ES-I3 (cell line): ENCODE measurements around the gene SLIT1.
"Not testable (repeated sequence)": the region's sequence is repeated elsewhere in the genome, so short reads cannot be mapped to it uniquely, and the experiment has no call there.

Experiments
- H3K36me3 ChIP-seq: 2 replicates; pipeline ENCODE4 v1.6.1; 2013; ENCODE audit warnings: mild to moderate bottlenecking, low read length, control low read depth, moderate library complexity; ENCODE audit not compliant: insufficient read depth
- H3K4me1 ChIP-seq: 2 replicates; pipeline ENCODE4 v1.6.1; 2013; ENCODE audit warnings: mild to moderate bottlenecking, control low read depth, low read length; ENCODE audit not compliant: insufficient read depth
- H3K9ac ChIP-seq: 2 replicates; pipeline ENCODE4 v1.6.1; 2013; ENCODE audit warnings: low read depth, mild to moderate bottlenecking, low read length, moderate library complexity
- H3K9me3 ChIP-seq: 2 replicates; pipeline ENCODE4 v1.6.1; 2013; ENCODE audit warnings: mild to moderate bottlenecking, low read length, moderate library complexity; ENCODE audit not compliant: control insufficient read depth, insufficient read depth

The SLIT1 gene

GRCh38 chr10:97038688-97039087 is 147.1 kb downstream of the SLIT1 start:
- Histone ChIP-seq H3K9me3 (no peaks in the 10 kb centered on the region), H3K9ac (no peak overlapping the region), H3K36me3 (no peaks in the 10 kb centered on the region), H3K4me1 (peaks cover 12% of the 10 kb centered on the region; the same call in 1 of the 2 replicates)

DNA sequence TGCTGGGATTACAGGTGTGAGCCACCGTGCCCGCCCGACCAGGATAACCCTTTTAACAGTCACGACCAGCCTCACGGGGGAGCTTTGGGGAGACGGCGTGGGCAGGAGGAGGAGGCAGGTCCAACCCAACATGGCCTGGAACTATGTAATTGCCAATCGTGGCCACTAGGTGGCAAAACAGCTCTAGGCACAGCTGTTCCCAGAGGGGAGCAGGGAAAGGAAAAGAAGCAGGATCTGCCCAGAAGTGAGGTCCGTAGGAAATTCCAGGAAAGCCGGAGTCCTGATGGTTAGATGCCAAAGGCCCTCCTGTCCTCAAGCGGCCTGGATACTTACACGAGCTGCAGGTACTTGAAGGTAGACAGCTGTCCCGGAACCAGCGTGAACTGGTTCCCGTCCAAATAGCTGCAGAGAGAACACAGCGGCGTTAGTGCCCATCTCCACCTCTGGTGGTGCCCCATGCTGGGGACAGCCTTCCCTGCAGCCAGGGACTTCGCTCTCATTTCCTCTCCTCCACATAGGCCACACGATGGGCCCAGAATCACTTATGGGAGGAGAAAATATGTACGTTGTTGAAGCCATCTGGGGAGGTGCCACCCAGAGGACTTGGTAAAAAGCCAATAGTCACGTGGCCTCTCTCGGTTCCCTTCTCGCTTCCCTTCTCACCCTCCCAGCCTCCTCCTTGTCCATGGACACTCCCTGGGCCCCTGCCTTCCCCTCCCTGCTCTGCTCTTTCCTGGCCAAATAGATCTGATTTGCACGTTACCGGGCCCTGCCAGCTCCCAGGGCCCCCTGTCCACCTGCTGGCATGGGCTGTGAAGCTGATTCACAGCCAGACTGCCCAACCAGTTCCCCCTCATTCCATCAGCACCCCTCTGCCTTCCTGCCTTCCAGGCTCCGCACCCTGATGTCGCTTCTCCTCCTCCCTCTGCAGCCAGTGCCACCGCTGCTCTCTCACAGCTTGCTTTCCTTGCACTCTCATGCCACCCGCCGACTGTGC is 148.1 kb downstream of the SLIT1 start:
- Histone ChIP-seq H3K9ac (peak overlapping the region; percentile 4; the same call in 1 of the 2 replicates), H3K9me3 (no peaks in the 10 kb centered on the region), H3K36me3 (no peaks in the 10 kb centered on the region)

DNA sequence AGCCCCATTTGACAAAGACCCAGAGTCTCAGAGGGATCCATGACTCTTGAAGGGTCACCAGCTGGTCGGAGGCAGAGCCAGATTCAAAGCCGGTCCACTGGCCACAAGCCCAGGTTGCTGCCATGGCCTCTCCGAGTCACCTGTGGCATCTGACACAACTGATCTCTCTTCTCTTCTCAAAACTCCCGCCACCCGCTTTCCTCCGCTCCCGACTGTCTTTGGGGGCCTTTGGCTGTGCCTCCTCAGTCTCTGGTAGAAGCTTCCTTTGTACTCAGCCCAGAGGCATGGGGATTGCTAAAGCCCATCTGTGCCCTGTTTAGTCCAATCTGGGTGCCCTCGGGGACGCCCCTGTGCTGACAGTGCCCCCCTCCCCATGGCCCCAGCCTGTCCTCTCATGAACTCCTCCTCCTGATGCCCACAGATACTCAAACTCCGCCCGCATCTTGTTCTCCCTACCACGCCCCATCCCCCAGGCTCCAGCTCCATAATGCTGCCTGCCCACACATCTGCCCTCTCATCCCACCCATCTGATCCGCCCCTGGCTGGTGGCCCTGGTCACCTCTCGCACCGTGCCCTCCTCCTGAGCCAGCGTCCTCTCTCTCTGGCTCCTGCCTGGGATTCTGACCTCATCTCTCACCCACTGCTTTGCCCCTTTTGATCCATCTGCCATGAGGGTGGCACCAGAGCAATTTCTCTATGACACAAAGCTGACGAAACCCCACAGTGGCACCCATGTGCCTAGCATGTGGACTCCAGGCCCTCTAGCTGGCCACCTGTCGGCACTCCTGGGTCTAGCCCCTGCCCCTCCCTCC is 150.6 kb downstream of the SLIT1 start:
- Histone ChIP-seq H3K9ac (no peak overlapping the region), H3K36me3 (no peaks in the 10 kb centered on the region), H3K4me1 (peaks cover 16% of the 10 kb centered on the region; the same call in 1 of the 2 replicates), H3K9me3 (no peaks in the 10 kb centered on the region)

More for the DNA sequence above, 148.1 kb downstream of the SLIT1 start:
- H3K4me1 ChIP-seq: peaks cover 12% of the 10 kb centered on the region; the same call in 1 of the 2 replicates

DNA sequence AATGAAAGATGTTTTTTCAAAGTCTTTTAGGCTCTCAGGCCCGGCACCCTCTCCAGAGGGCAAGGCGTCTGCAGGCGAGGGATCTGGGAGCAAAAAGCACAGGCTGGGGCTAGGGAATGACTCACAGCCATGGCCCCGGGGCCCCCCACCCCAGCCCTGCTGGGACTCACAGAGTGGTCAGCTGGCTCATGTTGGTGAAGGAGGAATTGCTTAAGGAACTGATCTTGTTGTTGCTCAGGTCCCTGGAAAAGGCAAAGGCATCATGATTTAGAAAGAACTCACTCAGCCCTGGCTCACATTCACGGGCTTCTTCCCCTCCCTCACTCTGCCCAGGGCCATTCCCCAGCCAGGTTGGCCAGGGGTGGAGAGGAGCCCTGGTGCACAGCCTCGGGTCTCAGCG is 151.5 kb downstream of the SLIT1 start:
- Histone ChIP-seq H3K36me3 (no peaks in the 10 kb centered on the region), H3K4me1 (peaks cover 16% of the 10 kb centered on the region; the same call in 1 of the 2 replicates), H3K9ac (no peak overlapping the region), H3K9me3 (no peaks in the 10 kb centered on the region)

GRCh38 chr10:97033841-97034240 is 151.9 kb downstream of the SLIT1 start:
- peaks cover 16% of the 10 kb centered on the region; the same call in 1 of the 2 replicates for H3K4me1 ChIP-seq
- H3K36me3 ChIP-seq, H3K9me3 ChIP-seq, H3K9ac ChIP-seq: not testable (repeated sequence)

GRCh38 chr10:97032624-97033023 is 153.1 kb downstream of the SLIT1 start:
- H3K9me3 ChIP-seq: no peaks in the 10 kb centered on the region
- H3K9ac ChIP-seq: no peak overlapping the region
- peaks cover 12% of the 10 kb centered on the region; the same call in 1 of the 2 replicates for H3K4me1 ChIP-seq
- no peaks in the 10 kb centered on the region for H3K36me3 ChIP-seq

DNA sequence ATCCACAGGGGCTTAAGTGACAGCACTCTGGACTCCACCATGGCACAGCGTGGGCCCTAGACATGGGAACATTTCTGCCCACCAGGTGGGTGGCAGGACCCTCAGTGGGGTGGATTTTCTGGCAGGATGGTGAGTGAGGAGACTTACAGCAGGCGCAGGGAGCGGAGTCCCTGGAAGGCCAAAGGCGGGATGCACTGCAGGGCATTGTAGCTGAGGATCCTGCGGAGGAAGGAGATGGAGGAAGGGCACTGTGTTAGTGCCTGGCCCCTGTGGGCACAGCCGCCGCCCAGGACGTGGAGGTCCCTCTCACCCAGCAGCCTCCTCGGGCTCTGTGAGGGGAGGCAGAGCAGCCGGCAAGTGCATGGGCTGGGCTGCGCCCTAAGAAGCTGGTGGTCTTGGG is 154.3 kb downstream of the SLIT1 start:
- Histone ChIP-seq H3K4me1 (peaks cover 12% of the 10 kb centered on the region; the same call in 1 of the 2 replicates), H3K9ac (no peak overlapping the region), H3K9me3 (no peaks in the 10 kb centered on the region), H3K36me3 (no peaks in the 10 kb centered on the region)

DNA sequence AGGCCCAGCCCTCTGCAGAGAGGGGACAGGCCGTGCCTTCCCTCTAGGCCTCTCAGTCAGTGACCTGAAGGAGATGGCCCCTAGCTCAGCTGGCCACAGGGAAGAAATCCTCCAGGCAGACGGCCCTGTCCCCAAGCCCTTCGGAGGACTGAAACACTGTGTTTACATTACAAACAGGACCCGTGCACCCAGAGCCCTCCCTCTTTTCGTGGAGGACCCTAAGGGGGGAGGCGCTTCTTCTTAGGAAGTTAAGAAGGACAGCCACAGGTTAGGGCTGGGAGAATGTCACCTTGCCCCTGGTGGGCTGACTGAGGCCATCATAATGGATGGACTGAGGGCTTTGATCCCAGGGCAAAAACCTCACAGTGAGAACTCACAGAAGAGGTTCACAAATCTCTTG is 154.9 kb downstream of the SLIT1 start:
- H3K9ac ChIP-seq: no peak overlapping the region
- H3K4me1 ChIP-seq: peaks cover 12% of the 10 kb centered on the region; the same call in 1 of the 2 replicates
- H3K9me3 ChIP-seq: no peaks in the 10 kb centered on the region
- H3K36me3 ChIP-seq: no peaks in the 10 kb centered on the region

GRCh38 chr10:97029271-97029670 is 156.5 kb downstream of the SLIT1 start:
- Histone ChIP-seq H3K4me1 (peaks cover 5% of the 10 kb centered on the region; the same call in 1 of the 2 replicates), H3K9ac (no peak overlapping the region), H3K9me3 (no peaks in the 10 kb centered on the region), H3K36me3 (no peaks in the 10 kb centered on the region)

- no peaks in the 10 kb centered on the region for H3K36me3 ChIP-seq
- H3K4me1 ChIP-seq: peaks cover 4% of the 10 kb centered on the region; the same call in 1 of the 2 replicates
- H3K9ac ChIP-seq: no peak overlapping the region
- H3K9me3 ChIP-seq: no peaks in the 10 kb centered on the region
These were observed 157.0 kb downstream of the SLIT1 start for GRCh38 chr10:97028832-97029178.

DNA sequence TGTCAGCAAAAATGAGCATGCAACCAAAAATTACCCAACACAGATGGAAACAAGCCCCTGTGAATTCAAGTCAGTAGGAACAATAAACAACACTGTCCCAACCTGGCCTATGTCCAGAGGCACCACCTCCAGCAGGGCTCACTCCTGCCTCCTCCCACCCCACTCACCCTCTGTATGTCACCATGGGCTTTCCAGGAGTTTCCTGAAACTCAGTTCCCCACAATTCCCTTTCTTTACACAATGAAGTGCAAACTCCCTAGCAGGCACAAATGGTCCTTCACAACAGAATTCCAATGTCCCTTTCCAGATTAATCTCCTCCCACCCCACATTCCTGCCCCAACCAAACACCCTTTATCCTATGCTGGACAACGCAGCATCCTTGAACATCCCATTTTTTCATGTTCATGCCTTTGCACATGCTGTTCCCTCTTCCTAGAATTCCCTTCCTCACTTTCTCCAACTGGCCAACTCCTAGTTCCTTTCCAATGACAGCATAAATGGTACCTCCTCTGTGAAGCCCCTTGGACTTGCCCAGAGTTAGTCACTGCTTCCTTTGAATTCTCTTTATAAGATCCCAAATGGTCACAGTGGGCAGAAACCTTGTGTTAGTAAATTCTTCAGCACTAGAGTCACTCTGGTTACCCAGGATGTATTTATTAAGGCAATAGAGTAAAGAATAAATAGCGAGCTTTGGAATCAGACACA is 157.5 kb downstream of the SLIT1 start:
- no peaks in the 10 kb centered on the region for H3K9me3 ChIP-seq
- H3K9ac ChIP-seq: no peak overlapping the region
- no peaks in the 10 kb centered on the region for H3K36me3 ChIP-seq
- peaks cover 4% of the 10 kb centered on the region; the same call in 1 of the 2 replicates for H3K4me1 ChIP-seq

DNA sequence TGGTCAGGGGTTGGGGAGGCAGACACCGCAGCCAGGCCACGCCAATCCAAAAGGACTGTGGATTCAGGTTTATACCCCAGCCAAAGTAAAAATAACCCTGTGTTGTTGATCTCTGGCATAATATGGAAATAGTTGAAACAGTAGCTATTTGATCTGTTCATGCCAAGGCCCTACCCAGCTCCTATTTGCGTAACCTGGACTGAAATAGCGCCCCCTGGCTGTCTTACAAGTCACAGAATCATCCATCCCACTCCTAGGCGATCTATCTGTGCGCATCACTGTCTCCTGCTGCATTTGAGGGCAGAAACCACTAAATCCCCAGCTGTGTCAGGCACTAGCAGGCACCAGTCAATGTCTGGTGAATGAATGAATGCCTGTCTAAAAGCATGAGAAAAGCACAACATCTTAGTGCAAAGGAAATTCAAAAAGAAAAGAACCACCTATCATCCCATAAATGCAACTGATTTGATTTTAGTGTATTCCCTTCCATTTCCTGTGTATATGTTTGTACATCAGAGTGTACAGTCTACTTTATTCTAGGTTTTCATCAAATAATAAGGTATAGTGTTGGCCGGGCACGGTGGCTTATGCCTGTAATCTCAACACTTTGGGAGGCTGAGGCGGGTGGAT is 160.0 kb downstream of the SLIT1 start:
- H3K9me3 ChIP-seq: no peaks in the 10 kb centered on the region
- no peak overlapping the region for H3K9ac ChIP-seq
- no peaks in the 10 kb centered on the region for H3K36me3 ChIP-seq
- no peaks in the 10 kb centered on the region; the same call in 1 of the 2 replicates for H3K4me1 ChIP-seq

- Histone ChIP-seq H3K9ac (no peak overlapping the region), H3K9me3 (no peaks in the 10 kb centered on the region), H3K36me3 (no peaks in the 10 kb centered on the region), H3K4me1 (no peaks in the 10 kb centered on the region; the same call in 1 of the 2 replicates)
These were observed 161.3 kb downstream of the SLIT1 start for GRCh38 chr10:97024168-97025073.
